ENCODE measurements around the gene SLCO3A1. TPM values are rescaled to one million over a fixed set of nuclear protein-coding genes. Genes with fewer than 3 reads are reported as not detected.

Gene SLCO3A1
- total RNA-seq, 4 donors from 2014 or later, result 23.1 to 62.8 (median 35.1) TPM

DNA sequence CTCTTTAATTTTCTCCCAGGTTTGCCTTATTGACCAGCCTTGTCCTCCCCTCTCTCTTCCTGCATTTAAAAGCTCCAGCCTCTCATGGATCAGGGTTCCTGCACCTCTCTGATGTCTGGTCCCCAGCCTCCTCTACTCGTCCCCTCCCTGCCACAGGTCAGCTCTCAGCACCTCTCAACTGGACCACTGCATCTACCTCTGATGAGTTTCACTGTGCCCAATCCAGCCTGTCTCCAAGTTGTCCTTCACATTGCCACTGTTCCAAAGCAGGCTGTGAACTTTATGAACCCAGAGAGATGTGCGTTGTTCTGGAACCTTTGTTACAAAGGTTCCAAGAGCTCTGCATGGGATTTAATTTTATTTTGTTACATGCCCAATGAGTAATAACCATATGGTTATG is 76.6 kb downstream of the SLCO3A1 start:
- intact Hi-C loops (cut with DNase I; ENCODE audit: low total_unique reads), result no loop called here
- no peak overlapping the region for H3K4me3 ChIP-seq (ENCODE audit: low read depth, poor library complexity, severe bottlenecking)
- WGBS, 2 donors, result 89 to 95% methylated on average over 2 of the region's 2 CpGs
- no peak for DNase-seq (ENCODE audit: low spot score in 2 of 2)
- TF ChIP-seq, protein P1, sequence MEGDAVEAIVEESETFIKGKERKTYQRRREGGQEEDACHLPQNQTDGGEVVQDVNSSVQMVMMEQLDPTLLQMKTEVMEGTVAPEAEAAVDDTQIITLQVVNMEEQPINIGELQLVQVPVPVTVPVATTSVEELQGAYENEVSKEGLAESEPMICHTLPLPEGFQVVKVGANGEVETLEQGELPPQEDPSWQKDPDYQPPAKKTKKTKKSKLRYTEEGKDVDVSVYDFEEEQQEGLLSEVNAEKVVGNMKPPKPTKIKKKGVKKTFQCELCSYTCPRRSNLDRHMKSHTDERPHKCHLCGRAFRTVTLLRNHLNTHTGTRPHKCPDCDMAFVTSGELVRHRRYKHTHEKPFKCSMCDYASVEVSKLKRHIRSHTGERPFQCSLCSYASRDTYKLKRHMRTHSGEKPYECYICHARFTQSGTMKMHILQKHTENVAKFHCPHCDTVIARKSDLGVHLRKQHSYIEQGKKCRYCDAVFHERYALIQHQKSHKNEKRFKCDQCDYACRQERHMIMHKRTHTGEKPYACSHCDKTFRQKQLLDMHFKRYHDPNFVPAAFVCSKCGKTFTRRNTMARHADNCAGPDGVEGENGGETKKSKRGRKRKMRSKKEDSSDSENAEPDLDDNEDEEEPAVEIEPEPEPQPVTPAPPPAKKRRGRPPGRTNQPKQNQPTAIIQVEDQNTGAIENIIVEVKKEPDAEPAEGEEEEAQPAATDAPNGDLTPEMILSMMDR (IDR thresholded peaks at IDR 0.05), result no peak
- no peak for TF ChIP-seq POLR2A (IDR thresholded peaks at IDR 0.05)

DNA sequence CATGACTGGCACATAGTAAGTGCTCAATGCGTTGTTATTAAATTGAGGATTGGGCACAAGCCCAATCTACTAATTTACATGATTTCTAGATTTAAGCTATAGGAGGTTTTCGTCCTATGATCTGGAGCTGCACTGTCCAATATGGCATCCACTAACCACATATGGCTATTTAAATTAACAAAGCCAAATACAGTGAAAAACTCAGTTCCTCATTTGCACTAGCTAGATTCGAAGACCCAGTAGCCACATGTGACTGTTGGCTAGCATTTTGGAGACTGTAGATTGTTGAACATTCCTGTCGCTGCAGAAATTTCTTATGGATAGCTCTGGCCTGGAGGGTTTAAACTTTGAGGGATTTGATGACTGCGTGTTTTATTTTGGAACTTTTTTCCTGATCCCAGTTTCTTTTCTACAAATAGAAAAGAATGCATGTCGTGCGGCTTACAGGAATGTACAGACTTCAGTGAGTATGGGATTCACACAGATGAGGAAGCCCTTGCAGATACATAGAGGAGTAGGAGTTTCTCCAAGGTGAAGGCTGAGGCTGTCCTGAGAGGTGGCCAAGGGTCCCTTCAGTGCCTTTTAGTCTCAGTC is 82.8 kb downstream of the SLCO3A1 start:
- H3K4me3 ChIP-seq (ENCODE audit: low read depth, poor library complexity, severe bottlenecking), result no peak overlapping the region
- intact Hi-C loops (cut with DNase I; ENCODE audit: low total_unique reads), result no loop called here
- DNase-seq (ENCODE audit: low spot score in 2 of 2), result no peak
- 86 to 89% methylated on average over 7 of the region's 7 CpGs for WGBS, 2 donors
- TF ChIP-seq, protein P1 (IDR thresholded peaks at IDR 0.05), result no peak
- TF ChIP-seq POLR2A (IDR thresholded peaks at IDR 0.05), result no peak

DNA sequence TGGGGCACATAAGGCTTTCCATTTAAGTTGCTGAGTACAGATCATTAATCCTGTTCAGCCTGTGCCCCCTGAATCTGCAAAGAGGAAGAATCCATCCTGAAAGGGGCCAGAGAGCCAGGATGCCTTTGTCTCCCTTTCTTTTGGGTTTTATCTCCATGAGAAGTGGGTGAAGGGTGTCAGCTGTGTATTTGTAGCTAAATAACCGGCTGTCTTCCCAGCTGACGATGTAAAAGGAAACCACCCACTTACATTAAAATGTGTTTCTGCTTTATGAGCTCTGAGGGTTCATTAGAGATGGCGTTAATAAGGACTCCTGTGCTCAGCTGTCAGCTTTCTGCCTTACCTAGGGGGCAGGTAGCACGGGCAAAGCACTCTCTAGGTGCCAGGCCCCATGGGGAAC is 83.4 kb downstream of the SLCO3A1 start:
- DNase-seq (ENCODE audit: low spot score in 2 of 2), result no peak
- 74 to 83% methylated on average over 4 of the region's 4 CpGs for WGBS, 2 donors
- TF ChIP-seq, protein P1 (IDR thresholded peaks at IDR 0.05), result no peak
- no peak for TF ChIP-seq POLR2A (IDR thresholded peaks at IDR 0.05)
- H3K4me3 ChIP-seq (ENCODE audit: low read depth, poor library complexity, severe bottlenecking), result no peak overlapping the region
- intact Hi-C loops (cut with DNase I; ENCODE audit: low total_unique reads), result no loop called here

DNA sequence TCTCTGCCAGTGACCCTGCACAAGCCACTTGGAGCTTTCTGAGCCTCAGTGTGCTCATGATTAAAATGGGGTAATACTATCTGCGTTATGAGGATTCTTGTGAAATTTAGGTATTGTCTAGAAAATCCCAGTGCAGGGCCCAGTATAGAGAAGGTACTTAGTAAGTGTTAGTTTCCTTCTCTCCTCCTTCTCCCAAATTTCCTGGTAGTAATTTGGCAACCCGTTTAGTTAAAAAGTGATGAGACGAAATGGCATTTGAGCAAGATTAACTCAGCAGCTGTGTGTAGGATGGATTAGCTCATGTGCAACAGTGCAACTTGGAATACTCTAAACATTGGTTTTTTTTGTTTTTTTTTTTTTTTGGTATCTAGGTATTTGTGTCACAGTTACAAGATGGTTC is 84.6 kb downstream of the SLCO3A1 start:
- no peak for TF ChIP-seq POLR2A (IDR thresholded peaks at IDR 0.05)
- TF ChIP-seq, protein P1 (IDR thresholded peaks at IDR 0.05), result no peak
- DNase-seq (ENCODE audit: low spot score in 2 of 2), result no peak
- intact Hi-C loops (cut with DNase I; ENCODE audit: low total_unique reads), result no loop called here
- WGBS, 2 donors, result 89 to 93% methylated on average over 3 of the region's 3 CpGs
- H3K4me3 ChIP-seq (ENCODE audit: low read depth, poor library complexity, severe bottlenecking), result no peak overlapping the region

DNA sequence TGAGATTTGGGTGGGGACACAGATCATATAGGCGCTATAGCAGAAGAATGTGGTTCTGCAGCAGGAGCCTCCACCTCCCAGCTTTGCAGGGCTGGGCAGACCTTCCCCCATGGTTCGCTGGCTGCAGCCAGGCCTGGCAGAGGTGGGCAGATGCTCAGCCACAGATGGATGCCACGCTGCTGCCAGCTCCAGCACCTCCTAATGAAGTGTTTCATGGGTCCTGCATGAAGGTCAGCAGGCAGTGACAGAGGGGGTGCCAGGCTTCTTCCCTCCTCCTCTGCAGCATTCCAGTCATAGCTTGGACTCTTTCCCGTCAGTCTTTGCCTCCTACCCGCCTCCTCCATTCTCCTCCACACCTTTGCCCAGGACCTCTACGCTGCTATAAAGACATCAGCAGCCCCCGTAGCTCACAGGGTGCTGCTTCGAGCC is 85.9 kb downstream of the SLCO3A1 start:
- DNase-seq (ENCODE audit: low spot score in 2 of 2), result no peak
- H3K4me3 ChIP-seq (ENCODE audit: low read depth, poor library complexity, severe bottlenecking), result no peak overlapping the region
- no peak for TF ChIP-seq POLR2A (IDR thresholded peaks at IDR 0.05)
- TF ChIP-seq, protein P1 (IDR thresholded peaks at IDR 0.05), result no peak
- WGBS, 2 donors, result 91 to 97% methylated on average over 7 of the region's 8 CpGs
- intact Hi-C loops (cut with DNase I; ENCODE audit: low total_unique reads), result no loop called here
